ENCODE results near the gene ERBB2. TPM values are rescaled to one million over a fixed set of nuclear protein-coding genes. Genes with fewer than 3 reads are reported as not detected.

Gene ERBB2
- total RNA-seq, 6 donors from 2014 or later, result 88.6 to 126 (median 112) TPM

- H3K27ac ChIP-seq, result peak overlapping the region in 2 of 4 donors; percentile 24 to 55
- 78 to 86% methylated on average over 7 of the region's 7 CpGs for WGBS, 2 donors
- no peak for ATAC-seq (ENCODE audit: low FRiP score in 2 of 2)
- no peaks in the 10 kb centered on the region for H3K27me3 ChIP-seq
- H3K4me1 ChIP-seq, result peaks cover 0 to 7% (median 0%) of the 10 kb centered on the region in 4 donors
- no peaks in the 10 kb centered on the region for H3K9me3 ChIP-seq
- H3K4me3 ChIP-seq, result no peak overlapping the region
- TF ChIP-seq EP300 (IDR thresholded peaks at IDR 0.05), result no peak
- TF ChIP-seq POLR2AphosphoS5 (IDR thresholded peaks at IDR 0.05), result no peak
- no peak for DNase-seq
- no peaks in the 10 kb centered on the region for H3K36me3 ChIP-seq
Observed at GRCh38 chr17:39772987-39773934, 73.4 kb downstream of the ERBB2 start.

DNA sequence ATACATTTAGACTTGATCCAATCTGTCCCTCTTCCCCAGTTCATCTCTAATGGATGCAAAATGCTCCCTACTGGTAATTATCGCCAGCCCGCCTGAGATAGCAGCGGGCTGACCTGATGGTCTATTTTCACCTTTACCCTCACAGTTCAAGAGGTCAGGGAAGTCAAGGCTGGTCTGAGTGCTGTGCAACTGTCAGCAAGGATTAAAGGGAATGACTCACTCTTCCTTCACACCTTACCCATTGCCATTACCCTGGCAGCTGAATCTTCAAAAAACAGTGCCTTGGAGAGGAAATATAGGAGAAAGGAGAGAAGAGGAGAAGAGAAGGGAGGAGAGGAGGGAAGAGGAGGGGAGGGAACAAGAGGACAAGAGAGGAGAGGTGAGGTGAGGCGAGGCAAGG lies 74.2 kb downstream of the ERBB2 start:
- WGBS, 2 donors, result 87 to 89% methylated on average over 4 of the region's 4 CpGs
- ATAC-seq (ENCODE audit: low FRiP score in 2 of 2), result no peak
- TF ChIP-seq POLR2A (IDR thresholded peaks at IDR 0.05) (no peak), EP300 (IDR thresholded peaks at IDR 0.05) (no peak), POLR2AphosphoS5 (IDR thresholded peaks at IDR 0.05) (no peak), CTCF (IDR thresholded peaks at IDR 0.05) (no peak)
- no peaks in the 10 kb centered on the region for H3K36me3 ChIP-seq
- H3K9me3 ChIP-seq, result no peaks in the 10 kb centered on the region
- DNase-seq, result no peak
- H3K27ac ChIP-seq, result peak overlapping the region in 2 of 4 donors; percentile 6 to 62
- H3K4me1 ChIP-seq, result peaks cover 0 to 7% (median 0%) of the 10 kb centered on the region in 4 donors
- H3K4me3 ChIP-seq, result no peak overlapping the region
- no peaks in the 10 kb centered on the region for H3K27me3 ChIP-seq

- H3K9me3 ChIP-seq, result no peaks in the 10 kb centered on the region
- H3K4me1 ChIP-seq, result peaks cover 0 to 7% (median 0%) of the 10 kb centered on the region in 4 donors
- WGBS, 2 donors, result 83 to 87% methylated on average over 2 of the region's 2 CpGs
- no peak for ATAC-seq (ENCODE audit: low FRiP score in 2 of 2)
- TF ChIP-seq POLR2AphosphoS5 (IDR thresholded peaks at IDR 0.05) (no peak), EP300 (IDR thresholded peaks at IDR 0.05) (no peak), CTCF (IDR thresholded peaks at IDR 0.05) (no peak), POLR2A (IDR thresholded peaks at IDR 0.05) (no peak)
- H3K36me3 ChIP-seq, result no peaks in the 10 kb centered on the region
- peak overlapping the region in 1 of 4 donors; percentile 27 for H3K4me3 ChIP-seq
- H3K27ac ChIP-seq, result peak overlapping the region in 2 of 4 donors; percentile 0 to 30
- H3K27me3 ChIP-seq, result no peaks in the 10 kb centered on the region
- DNase-seq, result no peak
Observed at GRCh38 chr17:39775031-39775430, 75.2 kb downstream of the ERBB2 start.

DNA sequence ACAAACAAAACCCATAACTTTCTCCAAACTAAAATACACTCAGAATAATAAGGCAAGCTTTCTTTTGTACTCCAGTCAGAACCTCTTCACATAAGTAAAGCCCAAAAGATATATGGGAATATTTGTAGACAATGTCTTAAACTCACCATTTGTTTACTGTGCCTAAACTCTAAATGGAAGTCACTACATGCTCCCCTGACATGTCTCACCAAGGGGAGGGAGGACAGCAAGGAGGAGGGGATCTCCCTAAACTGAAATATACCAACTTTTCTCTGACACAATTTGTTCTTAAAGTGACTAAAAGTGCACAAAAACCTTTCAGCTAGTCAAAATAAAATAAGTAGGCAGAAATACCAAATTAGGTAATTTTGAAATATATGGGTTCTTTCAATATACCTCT lies 76.4 kb downstream of the ERBB2 start:
- ATAC-seq (ENCODE audit: low FRiP score in 2 of 2) (no peak), DNase-seq (no peak)
- Histone ChIP-seq H3K27me3 (no peaks in the 10 kb centered on the region), H3K4me1 (peaks cover 0 to 13% (median 7%) of the 10 kb centered on the region in 4 donors), H3K36me3 (no peaks in the 10 kb centered on the region), H3K4me3 (peak overlapping the region in 3 of 4 donors; percentile 1 to 29 (median 27)), H3K9me3 (no peaks in the 10 kb centered on the region), H3K27ac (peak overlapping the region in 2 of 4 donors; percentile 37 to 46)
- no peak for TF ChIP-seq POLR2AphosphoS5 (IDR thresholded peaks at IDR 0.05)
- no peak for TF ChIP-seq POLR2A (IDR thresholded peaks at IDR 0.05)
- no peak for TF ChIP-seq EP300 (IDR thresholded peaks at IDR 0.05)
- no peak for TF ChIP-seq CTCF (IDR thresholded peaks at IDR 0.05)

DNA sequence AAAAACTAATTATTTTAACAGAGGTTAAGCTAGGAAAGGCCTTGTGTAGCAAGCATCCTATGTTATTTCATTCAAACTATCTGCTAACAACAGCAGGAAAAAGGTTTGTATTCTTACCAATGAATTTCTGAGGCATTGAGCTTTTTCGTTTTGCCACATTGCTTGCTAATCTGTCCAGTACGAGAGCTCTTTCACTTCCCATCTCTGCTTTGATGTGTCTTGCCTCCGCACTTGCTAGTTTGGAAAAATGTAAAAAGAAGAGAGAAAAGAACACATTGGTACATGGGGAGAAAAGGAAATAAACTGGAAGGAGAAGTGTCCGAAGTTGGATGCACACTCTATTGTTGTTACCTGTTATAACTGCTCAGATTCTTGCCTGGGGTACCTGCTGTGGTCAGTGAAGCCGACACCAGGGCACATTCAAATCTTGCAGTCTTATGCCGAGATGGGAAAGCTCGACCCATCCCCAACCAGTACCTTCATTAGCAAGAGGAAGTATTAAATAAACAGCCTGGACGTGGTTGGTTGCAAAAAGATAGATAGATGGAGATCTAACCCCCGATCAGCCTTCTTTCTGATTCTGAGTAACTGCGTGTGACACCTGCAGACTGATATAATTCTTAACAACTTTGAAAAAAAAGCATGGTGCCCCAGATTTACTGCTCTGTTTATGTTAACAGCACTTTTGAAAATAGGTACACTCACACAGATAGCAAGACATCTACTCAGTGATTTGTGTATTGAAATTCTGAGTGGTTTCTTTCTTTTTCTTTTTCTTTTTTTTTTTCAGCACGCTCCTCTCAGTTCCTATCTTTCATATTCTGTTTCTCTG lies 77.9 kb downstream of the ERBB2 start:
- Histone ChIP-seq H3K27ac (peak overlapping the region; percentile 8 to 36 (median 29)), H3K4me3 (peak overlapping the region in 3 of 4 donors; percentile 12 to 29 (median 27)), H3K36me3 (no peaks in the 10 kb centered on the region), H3K4me1 (peaks cover 12 to 20% (median 17%) of the 10 kb centered on the region in 4 donors), H3K27me3 (no peaks in the 10 kb centered on the region), H3K9me3 (no peaks in the 10 kb centered on the region)
- ATAC-seq (ENCODE audit: low FRiP score in 2 of 2), result no peak
- WGBS, 2 donors, result 45 to 56% methylated on average over 11 of the region's 11 CpGs
- TF ChIP-seq POLR2AphosphoS5 (IDR thresholded peaks at IDR 0.05), result no peak
- no peak for TF ChIP-seq CTCF (IDR thresholded peaks at IDR 0.05)
- TF ChIP-seq EP300 (IDR thresholded peaks at IDR 0.05), result no peak
- peak in 1 of 4 donors; percentile 31 for TF ChIP-seq POLR2A (IDR thresholded peaks at IDR 0.05)
- DNase-seq, result no peak

Data from upper lobe of left lung (tissue), 6 donors.